ENCODE results near the gene ZBTB16.

ZBTB16 gene

DNA sequence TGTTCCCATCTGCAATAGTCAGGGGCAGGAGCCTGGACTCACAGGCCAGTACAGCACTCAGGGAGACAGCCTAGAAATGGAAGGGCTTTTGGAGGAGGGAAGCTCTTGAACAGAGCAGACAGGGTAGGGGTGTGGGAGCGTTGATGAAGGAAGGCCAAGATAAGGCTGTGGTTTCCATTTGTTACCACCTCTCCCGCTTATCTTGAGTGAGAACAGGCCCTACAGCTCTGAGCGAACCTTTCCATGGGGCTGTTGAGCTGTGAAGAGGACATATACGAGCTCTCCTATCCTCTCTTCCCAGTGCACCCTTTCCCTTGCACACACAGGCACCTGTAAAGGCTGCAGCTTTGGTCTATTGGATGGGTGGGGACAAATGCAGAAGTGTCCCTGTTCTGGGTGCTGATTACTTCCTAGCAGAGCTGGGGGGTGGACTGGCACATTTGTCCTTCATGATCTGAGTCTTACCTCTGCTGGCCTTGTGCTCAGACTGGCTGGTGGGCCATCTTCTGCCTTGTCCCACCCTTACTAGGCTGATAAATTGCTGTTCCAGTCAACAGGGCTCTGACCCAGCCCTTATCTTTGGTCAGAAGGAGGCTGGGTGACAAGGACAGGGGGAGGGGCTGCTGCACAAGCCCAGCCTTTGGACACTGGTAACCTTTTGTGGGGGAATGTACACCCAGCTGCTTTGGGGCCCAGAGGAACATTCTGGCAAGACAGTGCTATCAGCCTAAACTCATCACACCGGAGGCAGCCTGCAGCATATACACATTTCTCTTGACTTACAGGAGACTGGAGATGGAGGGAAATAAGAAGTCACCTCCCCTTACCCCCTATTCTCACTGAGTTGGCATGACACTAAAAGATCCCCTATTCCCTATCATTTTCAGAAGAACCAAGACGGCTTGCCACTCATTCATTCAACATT, 156.6 kb downstream of the ZBTB16 start:
- TF ChIP-seq, protein P1, sequence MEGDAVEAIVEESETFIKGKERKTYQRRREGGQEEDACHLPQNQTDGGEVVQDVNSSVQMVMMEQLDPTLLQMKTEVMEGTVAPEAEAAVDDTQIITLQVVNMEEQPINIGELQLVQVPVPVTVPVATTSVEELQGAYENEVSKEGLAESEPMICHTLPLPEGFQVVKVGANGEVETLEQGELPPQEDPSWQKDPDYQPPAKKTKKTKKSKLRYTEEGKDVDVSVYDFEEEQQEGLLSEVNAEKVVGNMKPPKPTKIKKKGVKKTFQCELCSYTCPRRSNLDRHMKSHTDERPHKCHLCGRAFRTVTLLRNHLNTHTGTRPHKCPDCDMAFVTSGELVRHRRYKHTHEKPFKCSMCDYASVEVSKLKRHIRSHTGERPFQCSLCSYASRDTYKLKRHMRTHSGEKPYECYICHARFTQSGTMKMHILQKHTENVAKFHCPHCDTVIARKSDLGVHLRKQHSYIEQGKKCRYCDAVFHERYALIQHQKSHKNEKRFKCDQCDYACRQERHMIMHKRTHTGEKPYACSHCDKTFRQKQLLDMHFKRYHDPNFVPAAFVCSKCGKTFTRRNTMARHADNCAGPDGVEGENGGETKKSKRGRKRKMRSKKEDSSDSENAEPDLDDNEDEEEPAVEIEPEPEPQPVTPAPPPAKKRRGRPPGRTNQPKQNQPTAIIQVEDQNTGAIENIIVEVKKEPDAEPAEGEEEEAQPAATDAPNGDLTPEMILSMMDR (IDR thresholded peaks at IDR 0.05; ENCODE audit: extremely low read depth, missing control alignments) = no peak
- DNase-seq (ENCODE audit: low spot score) = no peak

DNA sequence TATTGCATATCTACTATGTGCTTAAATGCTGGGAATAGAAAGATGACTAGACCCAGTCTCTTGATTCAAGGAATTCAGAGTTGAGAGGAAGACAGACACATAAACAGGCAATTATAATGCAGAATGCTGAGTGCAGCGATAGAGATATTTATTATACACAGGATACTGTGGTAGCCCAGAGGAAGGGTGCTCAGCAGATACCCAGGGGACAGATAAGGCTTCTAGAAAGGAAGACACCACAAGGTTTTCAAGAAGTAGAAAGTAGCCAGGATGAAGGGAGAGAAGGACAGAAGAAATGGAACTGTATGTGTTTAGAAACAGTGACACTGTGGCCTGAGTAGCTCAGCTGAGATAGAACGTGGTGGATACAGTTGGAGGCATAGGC, 157.3 kb downstream of the ZBTB16 start:
- TF ChIP-seq, protein P1 (IDR thresholded peaks at IDR 0.05; ENCODE audit: extremely low read depth, missing control alignments) = no peak
- no peak for DNase-seq (ENCODE audit: low spot score)

DNA sequence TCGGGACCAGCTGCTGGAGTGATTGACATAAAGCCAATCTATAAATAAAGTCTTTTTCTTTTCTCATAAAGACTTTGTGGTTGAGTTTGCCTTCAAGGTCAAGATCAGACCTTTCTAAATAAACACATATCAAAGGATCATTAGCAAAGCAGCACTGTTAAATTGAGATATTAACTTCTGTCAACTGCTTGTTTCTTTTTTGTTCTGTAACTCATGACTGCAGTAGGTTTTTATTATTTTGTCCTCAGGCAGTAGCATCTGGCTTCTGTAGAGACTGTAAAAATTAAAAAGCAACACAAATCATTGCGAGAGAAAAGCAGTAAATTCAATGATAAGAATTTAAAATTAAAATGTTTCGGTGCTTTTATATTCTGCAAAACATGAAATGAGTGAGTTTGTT, 159.0 kb downstream of the ZBTB16 start:
- no peak for DNase-seq (ENCODE audit: low spot score)
- TF ChIP-seq, protein P1 (IDR thresholded peaks at IDR 0.05; ENCODE audit: extremely low read depth, missing control alignments) = no peak

DNA sequence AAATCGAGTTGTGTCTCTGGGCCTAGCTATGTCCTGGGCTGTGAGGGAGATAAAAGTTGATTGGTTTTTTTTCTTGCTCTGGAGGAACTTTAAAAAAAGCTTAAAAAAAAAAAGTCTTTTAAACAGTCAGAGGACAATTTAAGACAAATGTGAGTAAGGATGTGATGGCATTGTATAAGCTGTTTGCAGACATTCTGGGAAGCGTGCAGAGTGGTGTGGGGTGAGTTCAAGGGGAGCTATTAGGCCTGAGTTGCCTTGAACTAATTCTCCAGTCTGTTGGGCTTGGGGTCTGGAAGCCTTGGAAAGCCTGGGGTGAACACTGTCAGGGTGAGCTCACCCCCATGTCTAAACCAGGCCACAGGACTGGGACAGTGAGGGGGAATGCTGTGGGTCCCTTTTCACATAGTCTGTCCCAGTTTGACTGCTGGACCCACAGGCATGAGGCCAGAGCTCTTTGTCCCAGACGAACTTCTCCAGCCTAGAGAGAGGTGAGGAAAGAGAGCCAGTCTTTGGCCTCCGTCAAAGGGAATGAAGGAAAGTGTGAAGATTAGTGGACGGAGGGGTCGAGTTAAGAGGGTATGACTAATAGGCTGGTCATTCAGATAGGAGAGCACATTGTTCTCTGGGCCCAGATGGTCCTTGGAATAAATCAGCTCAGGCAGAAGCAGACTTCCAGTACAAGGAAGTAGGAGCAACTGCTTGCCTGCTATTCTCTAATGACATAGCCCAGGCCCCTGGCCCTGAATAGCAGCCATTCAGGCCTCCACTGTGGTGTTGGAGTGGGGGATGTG, 160.2 kb downstream of the ZBTB16 start:
- no peak for DNase-seq (ENCODE audit: low spot score)
- TF ChIP-seq, protein P1 (IDR thresholded peaks at IDR 0.05; ENCODE audit: extremely low read depth, missing control alignments) = no peak

DNA sequence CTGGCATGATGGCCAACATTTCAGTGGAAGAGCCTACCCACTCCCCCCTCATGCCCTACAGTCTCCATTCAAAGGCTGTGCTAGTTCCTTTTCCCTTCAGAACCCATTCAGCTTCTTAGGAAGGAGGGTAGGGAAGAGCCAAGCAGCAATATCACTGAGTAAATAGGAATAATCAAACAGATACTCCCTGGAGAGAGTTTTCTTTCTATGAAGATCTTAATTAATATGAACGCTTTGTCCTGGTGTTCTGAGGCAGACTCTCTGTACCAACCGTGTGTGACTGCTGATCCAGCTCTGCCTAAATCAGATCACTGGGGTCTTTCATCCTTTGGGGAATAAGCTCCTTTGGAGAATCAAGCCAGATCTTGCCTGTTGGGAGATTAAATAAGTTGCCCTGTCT, 161.5 kb downstream of the ZBTB16 start:
- TF ChIP-seq, protein P1 (IDR thresholded peaks at IDR 0.05; ENCODE audit: extremely low read depth, missing control alignments) = no peak
- DNase-seq (ENCODE audit: low spot score) = no peak

DNA sequence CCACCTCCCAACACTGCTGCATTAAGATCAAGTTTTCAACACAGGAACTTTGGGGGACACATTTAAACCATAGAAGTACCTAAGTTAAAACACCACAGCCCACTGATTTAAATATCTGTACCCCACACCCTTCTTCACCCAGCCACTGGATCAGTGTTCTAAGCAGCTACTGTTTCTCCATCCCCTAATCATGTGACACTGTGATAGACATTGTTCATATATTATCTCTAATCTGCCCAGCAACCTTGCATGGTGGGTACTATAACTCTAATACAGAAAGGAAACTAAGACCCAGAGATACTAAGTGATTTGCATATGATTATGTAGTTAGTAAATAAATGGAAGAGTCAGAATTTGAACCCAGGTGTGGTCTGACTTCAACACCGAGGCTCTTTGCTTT, 166.2 kb downstream of the ZBTB16 start:
- TF ChIP-seq, protein P1 (IDR thresholded peaks at IDR 0.05; ENCODE audit: extremely low read depth, missing control alignments) = no peak
- no peak for DNase-seq (ENCODE audit: low spot score)

DNA sequence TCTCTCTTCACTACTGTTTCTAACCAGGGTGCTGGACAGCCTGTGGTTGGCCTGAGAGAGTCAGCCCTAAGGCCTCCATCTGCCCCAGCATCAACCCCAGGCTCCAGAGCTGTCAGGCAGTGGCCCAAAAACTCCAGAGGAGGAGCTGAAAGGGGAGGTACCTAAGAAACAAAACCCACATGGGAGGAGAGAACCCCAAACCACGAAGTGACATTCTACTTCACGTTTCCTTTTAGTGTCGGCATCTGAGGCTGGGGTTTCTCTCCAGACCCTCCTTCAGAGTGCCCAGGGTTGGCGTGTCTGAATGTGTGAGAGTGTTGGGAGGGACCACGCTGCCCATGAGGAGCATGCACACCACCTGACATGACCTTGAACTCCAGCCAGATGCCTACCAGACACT, 166.8 kb downstream of the ZBTB16 start:
- TF ChIP-seq, protein P1 (IDR thresholded peaks at IDR 0.05; ENCODE audit: extremely low read depth, missing control alignments) = no peak
- DNase-seq (ENCODE audit: low spot score) = no peak
